DND-41 (cell line): Measurements from ENCODE around the gene KLHL20.

Source experiments
- ATAC-seq: fragments of 200-7000 bp; cut with Tn5 transposase; 3 replicates; pipeline ENCODE4 v1.9.1; 2021; ENCODE audit warnings: low read depth; ENCODE audit not compliant: insufficient read depth
- DNase-seq: peaks from one replicate; pipeline ENCODE4 v3.0.0-alpha.2; 2020
- H2AFZ ChIP-seq: 2 replicates; pipeline ENCODE4 v1.6.0; 2012; ENCODE audit warnings: low read depth, low read length
- H3K27ac ChIP-seq: 2 replicates; pipeline ENCODE4 v1.5.1; 2012; ENCODE audit warnings: low read length, inconsistent platforms
- H3K27me3 ChIP-seq: fragments of 200-600 bp; sonication (generic); 2 replicates; pipeline ENCODE4 v1.6.0; 2012; ENCODE audit warnings: low read length, mild to moderate bottlenecking, inconsistent platforms; ENCODE audit not compliant: insufficient read depth, poor library complexity
- H3K36me3 ChIP-seq: 2 replicates; pipeline ENCODE4 v1.5.1; 2012; ENCODE audit warnings: low read length, inconsistent platforms; ENCODE audit not compliant: insufficient read depth
- H3K4me1 ChIP-seq: 2 replicates; pipeline ENCODE4 v1.5.1; 2012; ENCODE audit warnings: mild to moderate bottlenecking, low read length; ENCODE audit not compliant: insufficient read depth
- H3K4me2 ChIP-seq: 2 replicates; pipeline ENCODE4 v1.6.0; 2012; ENCODE audit warnings: mild to moderate bottlenecking, moderate library complexity, low read length, inconsistent platforms; ENCODE audit not compliant: insufficient read depth
- H3K4me3 ChIP-seq, 2 experiments: fragments of 200-600 bp in 1 of 2; shearing (Covaris generic) in 1 of 2; 2 replicates each; pipeline ENCODE4 v1.5.1; 2012 to 2016; ENCODE audit warnings: inconsistent platforms in 2 of 2, low read length in 2 of 2, mild to moderate bottlenecking in 2 of 2, low read depth in 1 of 2, moderate library complexity in 1 of 2
- H3K79me2 ChIP-seq: 2 replicates; pipeline ENCODE4 v1.6.0; 2012; ENCODE audit warnings: low read length, inconsistent platforms; ENCODE audit not compliant: insufficient read depth
- H3K9ac ChIP-seq: 2 replicates; pipeline ENCODE4 v1.6.0; 2012; ENCODE audit warnings: low read depth, mild to moderate bottlenecking, inconsistent platforms, low read length, moderate library complexity
- H3K9me3 ChIP-seq: 2 replicates; pipeline ENCODE4 v1.5.1; 2012; ENCODE audit warnings: low read length, moderate library complexity, mild to moderate bottlenecking, inconsistent platforms; ENCODE audit not compliant: insufficient read depth, severe bottlenecking
- H4K20me1 ChIP-seq: 2 replicates; pipeline ENCODE4 v1.6.0; 2012; ENCODE audit warnings: low read length; ENCODE audit not compliant: insufficient read depth
- CTCF ChIP-seq: IDR thresholded peaks from 2 replicates; pipeline ENCODE4 v1.5.1; 2012; ENCODE audit warnings: borderline replicate concordance, low read length, moderate library complexity, mild to moderate bottlenecking; ENCODE audit not compliant: poor library complexity, severe bottlenecking; ENCODE audit errors: extremely low read depth
- EZH2 ChIP-seq: IDR thresholded peaks from 3 replicates; pipeline ENCODE4 v1.6.1; 2012; ENCODE audit warnings: borderline replicate concordance, low read depth, mild to moderate bottlenecking, moderate library complexity, low read length, inconsistent platforms; ENCODE audit not compliant: severe bottlenecking

Gene KLHL20

DNA sequence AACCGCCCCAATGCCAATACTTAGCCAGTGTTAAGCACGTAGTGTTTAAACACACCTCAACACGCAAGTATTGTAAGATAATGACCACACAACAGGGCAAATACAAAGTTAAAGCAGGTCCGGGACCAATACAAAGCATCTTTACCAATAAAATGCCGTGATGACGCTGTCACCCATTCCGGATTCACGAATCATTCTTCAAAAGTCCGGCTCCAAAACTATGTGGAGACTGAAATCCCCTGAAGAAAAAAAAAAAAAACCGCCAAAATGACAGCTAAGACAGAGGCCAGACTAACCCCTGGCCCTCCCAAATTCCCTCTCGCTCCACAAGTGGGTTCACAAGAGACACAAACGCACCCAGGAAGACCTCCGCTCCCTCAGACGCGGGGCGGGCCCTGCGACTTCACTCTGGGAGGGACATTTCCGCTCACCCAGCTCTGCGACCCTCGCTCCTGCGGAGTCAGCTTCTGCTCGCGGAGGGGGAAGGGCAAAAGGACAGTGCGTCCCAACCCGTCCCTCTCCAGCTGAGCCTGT, 109.1 kb downstream of the KLHL20 start:
- H3K27me3 ChIP-seq = no peaks in the 10 kb centered on the region
- peak overlapping the region; percentile 82 for H3K4me2 ChIP-seq
- peaks cover 64% of the 10 kb centered on the region for H3K4me1 ChIP-seq
- peak overlapping the region; percentile 93 for H2AFZ ChIP-seq
- no peak for DNase-seq
- peaks cover 93% of the 10 kb centered on the region for H3K79me2 ChIP-seq
- H3K9ac ChIP-seq = peak overlapping the region; percentile 88
- H3K9me3 ChIP-seq = no peaks in the 10 kb centered on the region
- ATAC-seq = peak; percentile 69
- H3K4me3 ChIP-seq = peak overlapping the region; percentile 83 to 88
- TF ChIP-seq CTCF = peak; percentile 13
- TF ChIP-seq EZH2 = no peak
- no peaks in the 10 kb centered on the region; the same call in 1 of the 2 replicates for H4K20me1 ChIP-seq
- H3K27ac ChIP-seq = peak overlapping the region; percentile 99
- peaks cover 33% of the 10 kb centered on the region for H3K36me3 ChIP-seq

- peaks cover 64% of the 10 kb centered on the region for H3K4me1 ChIP-seq
- H3K36me3 ChIP-seq = peaks cover 30% of the 10 kb centered on the region
- TF ChIP-seq CTCF (no peak), EZH2 (no peak)
- peak within 1 kb of the TSS; percentile 83 to 88 for H3K4me3 ChIP-seq
- peak within 1 kb of the TSS; percentile 88 for H3K4me2 ChIP-seq
- DNase-seq (peak; percentile 95), ATAC-seq (peak; percentile 86)
- H3K9ac ChIP-seq = peak within 1 kb of the TSS; percentile 88
- peak within 1 kb of the TSS; percentile 99 for H3K27ac ChIP-seq
- peaks cover 90% of the 10 kb centered on the region for H3K79me2 ChIP-seq
- H3K27me3 ChIP-seq = no peaks in the 10 kb centered on the region
- H3K9me3 ChIP-seq = no peaks in the 10 kb centered on the region
- H2AFZ ChIP-seq = peak within 1 kb of the TSS; percentile 99
- H4K20me1 ChIP-seq = no peaks in the 10 kb centered on the region; the same call in 1 of the 2 replicates
Measured at GRCh38 chr1:173824315-173825081, 109.7 kb downstream of the KLHL20 start, which contains the start of the genes CENPL and DARS2. Gene CENPL, minus strand, starts transcription at chr1:173824883. Its CDS starts 13,584 bp downstream, at chr1:173811299. Gene DARS2, plus strand, starts transcription at chr1:173824673. Its CDS starts 557 bp downstream, at chr1:173825230.

- Histone ChIP-seq H3K4me2 (peak overlapping the region; percentile 88), H3K9ac (no peak overlapping the region), H3K4me3 (no peak overlapping the region), H3K27ac (no peak overlapping the region), H3K36me3 (peaks cover 30% of the 10 kb centered on the region), H4K20me1 (no peaks in the 10 kb centered on the region), H2AFZ (no peak overlapping the region), H3K79me2 (peaks cover 58% of the 10 kb centered on the region), H3K27me3 (no peaks in the 10 kb centered on the region), H3K4me1 (peaks cover 43% of the 10 kb centered on the region), H3K9me3 (no peaks in the 10 kb centered on the region)
- no peak for TF ChIP-seq EZH2
- no peak for TF ChIP-seq CTCF
- DNase-seq (no peak), ATAC-seq (no peak)
Measured at GRCh38 chr1:173827611-173828010, 112.8 kb downstream of the KLHL20 start.
